Measurements from ENCODE around the gene PLSCR2. TPM values are rescaled to one million over a fixed set of nuclear protein-coding genes. Genes with fewer than 3 reads are reported as not detected.
A peak's percentile ranks its signal among the peaks of the same experiment; 100 is the strongest.

The PLSCR2 gene
- total and polyA plus RNA-seq, 9 of the 15 experiments (the other 6 are each of a cell fraction or from before 2014, with no cell fraction given) = 0.07 to 0.49 (median 0.25) TPM; not detected in 4

- WGBS (ENCODE audit: insufficient coverage, low coverage, missing lambda C conversion rate) = 60% methylated on average over 4 of the region's 4 CpGs
- CTCF ChIA-PET (ENCODE audit: low intra/inter-chr PET ratio) = no interaction called here
- intact Hi-C loops (cut with micrococcal nuclease) = no loop called here
- TF ChIP-seq ZNF384 (IDR thresholded peaks at IDR 0.05; ENCODE audit: low read depth, low read length) (no peak), ZNF444 (CRISPR knock-in tag; IDR thresholded peaks at IDR 0.05) (no peak), ASH1L (IDR thresholded peaks at IDR 0.05; ENCODE audit: borderline replicate concordance, low read depth, partially characterized antibody) (no peak), GTF2F1 (IDR thresholded peaks at IDR 0.05; ENCODE audit: low read depth, low read length) (no peak), MEIS2 (IDR thresholded peaks at IDR 0.05; ENCODE audit: partially characterized antibody) (peak; percentile 37), STAT5B (CRISPR knock-in tag; IDR thresholded peaks at IDR 0.05) (no peak), FOXA3 (CRISPR knock-in tag; conservative IDR thresholded peaks at IDR 0.05 in 1 of 2, IDR thresholded peaks at IDR 0.05 in 1 of 2) (peak; percentile 81 to 86), YY1 (IDR thresholded peaks at IDR 0.05; ENCODE audit: borderline replicate concordance in 1 of 3, control insufficient read depth in 1 of 3, extremely low read depth in 1 of 3, insufficient read depth in 3 of 3, insufficient read length in 1 of 3, insufficient replicate concordance in 2 of 3, low read depth in 1 of 3, low read length in 2 of 3) (no peak), CHD1 (IDR thresholded peaks at IDR 0.05; ENCODE audit: low read length) (no peak), MAFK (IDR thresholded peaks at IDR 0.05; ENCODE audit: low read length) (peak; percentile 45; the same call in 1 of the 2 replicates), MIER1 (IDR thresholded peaks at IDR 0.05; ENCODE audit: low read depth) (no peak), SMAD2 (IDR thresholded peaks at IDR 0.05; ENCODE audit: low read depth, low read length) (no peak), NFE2L1 (tag; IDR thresholded peaks at IDR 0.05; ENCODE audit: borderline replicate concordance, low read depth) (no peak), POLR2G (IDR thresholded peaks at IDR 0.05; ENCODE audit: low read depth, low read length) (no peak), TCF3 (CRISPR knock-in tag; IDR thresholded peaks at IDR 0.05) (peak; percentile 64), ZNF699 (CRISPR knock-in tag; IDR thresholded peaks at IDR 0.05; ENCODE audit: insufficient replicate concordance) (no peak), SMARCC2 (IDR thresholded peaks at IDR 0.05; ENCODE audit: low read depth) (no peak), ZNF449 (CRISPR knock-in tag; IDR thresholded peaks at IDR 0.05) (no peak)
- TF ChIP-seq, protein P1, sequence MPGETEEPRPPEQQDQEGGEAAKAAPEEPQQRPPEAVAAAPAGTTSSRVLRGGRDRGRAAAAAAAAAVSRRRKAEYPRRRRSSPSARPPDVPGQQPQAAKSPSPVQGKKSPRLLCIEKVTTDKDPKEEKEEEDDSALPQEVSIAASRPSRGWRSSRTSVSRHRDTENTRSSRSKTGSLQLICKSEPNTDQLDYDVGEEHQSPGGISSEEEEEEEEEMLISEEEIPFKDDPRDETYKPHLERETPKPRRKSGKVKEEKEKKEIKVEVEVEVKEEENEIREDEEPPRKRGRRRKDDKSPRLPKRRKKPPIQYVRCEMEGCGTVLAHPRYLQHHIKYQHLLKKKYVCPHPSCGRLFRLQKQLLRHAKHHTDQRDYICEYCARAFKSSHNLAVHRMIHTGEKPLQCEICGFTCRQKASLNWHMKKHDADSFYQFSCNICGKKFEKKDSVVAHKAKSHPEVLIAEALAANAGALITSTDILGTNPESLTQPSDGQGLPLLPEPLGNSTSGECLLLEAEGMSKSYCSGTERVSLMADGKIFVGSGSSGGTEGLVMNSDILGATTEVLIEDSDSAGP (CRISPR knock-in tag; IDR thresholded peaks at IDR 0.05) = no peak
Observed at GRCh38 chr3:146517684-146518435, 48.5 kb upstream of the PLSCR2 start.

More at GRCh38 chr3:146517684-146518435, 48.5 kb upstream of the PLSCR2 start:
- Histone ChIP-seq H2AFZ (ENCODE audit: low read depth, low read length) (no peak overlapping the region), H3K27me3 (ENCODE audit: control insufficient read depth in 2 of 2, insufficient read depth in 2 of 2, low read length in 2 of 2) (no peaks in the 10 kb centered on the region), H3K9ac (ENCODE audit: insufficient read depth in 1 of 2, low read depth in 2 of 2, low read length in 2 of 2) (no peak overlapping the region), H3K27ac (ENCODE audit: extremely low read depth, low read depth, low read length) (peak overlapping the region; percentile 8; the same call in 1 of the 3 replicates), H4K20me1 (replicated peaks; ENCODE audit: control insufficient read depth, insufficient read depth, low read length) (no peaks in the 10 kb centered on the region), H3K79me2 (ENCODE audit: control insufficient read depth, insufficient read depth, low read length) (no peaks in the 10 kb centered on the region), H3K4me3 (no peak overlapping the region), H3K4me2 (ENCODE audit: insufficient read depth, low read length) (no peak overlapping the region), H3K9me3 (replicated peaks; ENCODE audit: control insufficient read depth, insufficient read depth, low read depth, low read length) (no peaks in the 10 kb centered on the region), H3K4me1 (replicated peaks in 1 of 2; ENCODE audit: control insufficient read depth in 2 of 2, insufficient read depth in 2 of 2, low read length in 2 of 2) (peaks cover 0 to 6% of the 10 kb centered on the region in 2 experiments; a peak in 1 of 5 replicates), H3K36me3 (ENCODE audit: control insufficient read depth, insufficient read depth, low read length) (peaks cover 55% of the 10 kb centered on the region), H3K9me1 (ENCODE audit: control insufficient read depth, insufficient read depth, low read length) (no peaks in the 10 kb centered on the region)
- in situ Hi-C loops (cut with MboI) = no loop called here
- no TSS peak for BruUV-seq (replicated peaks)
- ATAC-seq = peak; percentile 93
- POLR2A ChIA-PET = interaction anchor here (0.6 to 2.1 kb wide), 6 partner anchors 8 to 719 kb away, joined by 3 to 10 read pairs (median 4); no protein-coding TSS in a partner anchor
- peak in 2 of 4 experiments; percentile 45 to 60 for DNase-seq (ENCODE audit: extremely low read depth in 1 of 4, low spot score in 3 of 4)
- FAIRE-seq = peak; percentile 88
